ENCODE data around the gene ZNF594. TPM values are rescaled to one million over a fixed set of nuclear protein-coding genes. Genes with fewer than 3 reads are reported as not detected.
"Not testable (repeated sequence)": the region's sequence is repeated elsewhere in the genome, so short reads cannot be mapped to it uniquely, and the experiment has no call there.

The ZNF594 gene
- total RNA-seq, 2 experiments from 2014 or later = 7.7 to 8.7 TPM

DNA sequence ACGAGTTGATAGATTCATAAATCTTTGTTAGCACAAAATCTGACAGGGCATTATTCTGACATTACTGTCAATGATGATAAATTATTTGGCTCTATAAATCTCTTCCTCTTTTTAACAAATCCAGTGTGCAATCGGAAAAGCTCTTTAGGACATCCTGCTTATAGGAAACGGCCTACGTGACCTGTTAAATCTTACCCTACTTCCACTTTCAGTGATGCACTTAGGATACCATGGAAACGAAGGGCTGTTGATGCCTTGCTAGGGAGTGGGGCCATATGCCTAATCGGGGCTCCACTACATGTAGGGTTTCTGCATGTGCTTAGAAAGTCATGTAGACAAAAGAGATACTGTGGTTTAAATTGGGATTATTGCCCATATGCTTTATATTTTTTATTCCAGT, 27.2 kb downstream of the ZNF594 start:
- no peaks in the 10 kb centered on the region for H3K9me3 Mint-ChIP-seq
- peaks cover 13% of the 10 kb centered on the region for H3K27me3 Mint-ChIP-seq
- no peaks in the 10 kb centered on the region for H3K36me3 Mint-ChIP-seq (ENCODE audit: low read depth)
- intact Hi-C loops (cut with micrococcal nuclease) = no loop called here
- ChIA-PET POLR2A (no interaction called here), CTCF (no interaction called here)
- H3K4me1 Mint-ChIP-seq (ENCODE audit: low read depth) = peaks cover 2% of the 10 kb centered on the region
- H3K27ac Mint-ChIP-seq = no peak overlapping the region
- ATAC-seq (no peak), DNase-seq (no peak)
- TF ChIP-seq, protein P1, sequence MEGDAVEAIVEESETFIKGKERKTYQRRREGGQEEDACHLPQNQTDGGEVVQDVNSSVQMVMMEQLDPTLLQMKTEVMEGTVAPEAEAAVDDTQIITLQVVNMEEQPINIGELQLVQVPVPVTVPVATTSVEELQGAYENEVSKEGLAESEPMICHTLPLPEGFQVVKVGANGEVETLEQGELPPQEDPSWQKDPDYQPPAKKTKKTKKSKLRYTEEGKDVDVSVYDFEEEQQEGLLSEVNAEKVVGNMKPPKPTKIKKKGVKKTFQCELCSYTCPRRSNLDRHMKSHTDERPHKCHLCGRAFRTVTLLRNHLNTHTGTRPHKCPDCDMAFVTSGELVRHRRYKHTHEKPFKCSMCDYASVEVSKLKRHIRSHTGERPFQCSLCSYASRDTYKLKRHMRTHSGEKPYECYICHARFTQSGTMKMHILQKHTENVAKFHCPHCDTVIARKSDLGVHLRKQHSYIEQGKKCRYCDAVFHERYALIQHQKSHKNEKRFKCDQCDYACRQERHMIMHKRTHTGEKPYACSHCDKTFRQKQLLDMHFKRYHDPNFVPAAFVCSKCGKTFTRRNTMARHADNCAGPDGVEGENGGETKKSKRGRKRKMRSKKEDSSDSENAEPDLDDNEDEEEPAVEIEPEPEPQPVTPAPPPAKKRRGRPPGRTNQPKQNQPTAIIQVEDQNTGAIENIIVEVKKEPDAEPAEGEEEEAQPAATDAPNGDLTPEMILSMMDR (IDR thresholded peaks at IDR 0.05) = no peak
- no peak overlapping the region for H3K4me3 Mint-ChIP-seq

DNA sequence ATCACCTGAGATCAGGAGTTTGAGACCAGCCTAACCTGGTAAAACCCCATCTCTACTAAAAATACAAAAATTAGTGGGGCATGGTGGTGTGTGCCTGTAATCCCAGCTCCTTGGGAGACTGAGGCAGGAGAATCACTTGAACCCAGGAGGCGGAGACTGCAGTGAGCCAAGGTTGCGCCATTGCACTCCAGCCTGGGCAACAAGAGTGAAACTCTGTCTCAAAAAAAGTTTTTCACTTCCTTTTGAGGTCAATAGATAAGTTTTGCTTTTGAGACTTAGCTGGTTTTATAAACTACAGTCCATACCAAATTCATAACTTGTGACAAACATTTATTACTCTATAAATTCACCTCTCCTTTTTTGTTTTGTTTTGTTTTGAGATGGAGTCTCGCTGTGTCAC, 29.9 kb downstream of the ZNF594 start:
- POLR2A ChIA-PET; intact Hi-C loops (cut with micrococcal nuclease); H3K27ac Mint-ChIP-seq; H3K4me3 Mint-ChIP-seq; ATAC-seq; CTCF ChIA-PET; H3K4me1 Mint-ChIP-seq (ENCODE audit: low read depth); DNase-seq; H3K36me3 Mint-ChIP-seq (ENCODE audit: low read depth); H3K9me3 Mint-ChIP-seq: not testable (repeated sequence)
- H3K27me3 Mint-ChIP-seq = peaks cover 25% of the 10 kb centered on the region

DNA sequence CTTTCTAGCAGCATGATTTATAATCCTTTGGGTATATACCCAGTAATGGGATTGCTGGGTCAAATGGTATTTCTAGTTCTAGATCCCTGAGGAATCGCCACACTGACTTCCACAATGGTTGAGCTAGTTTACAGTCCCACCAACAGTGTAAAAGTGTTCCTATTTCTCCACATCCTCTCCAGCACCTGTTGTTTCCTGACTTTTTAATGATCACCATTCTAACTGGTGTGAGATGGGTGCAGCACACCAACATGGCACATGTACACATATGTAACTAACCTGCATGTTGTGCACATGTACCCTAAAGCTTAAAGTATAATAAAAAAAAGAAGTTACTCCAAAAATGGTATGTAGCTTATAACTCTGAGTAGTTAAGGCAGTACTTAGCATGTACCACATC, 31.0 kb downstream of the ZNF594 start:
- H3K27ac Mint-ChIP-seq; intact Hi-C loops (cut with micrococcal nuclease); H3K9me3 Mint-ChIP-seq; H3K4me3 Mint-ChIP-seq; H3K4me1 Mint-ChIP-seq (ENCODE audit: low read depth); POLR2A ChIA-PET; CTCF ChIA-PET; ATAC-seq; H3K36me3 Mint-ChIP-seq (ENCODE audit: low read depth); DNase-seq: not testable (repeated sequence)
- peaks cover 21% of the 10 kb centered on the region for H3K27me3 Mint-ChIP-seq

DNA sequence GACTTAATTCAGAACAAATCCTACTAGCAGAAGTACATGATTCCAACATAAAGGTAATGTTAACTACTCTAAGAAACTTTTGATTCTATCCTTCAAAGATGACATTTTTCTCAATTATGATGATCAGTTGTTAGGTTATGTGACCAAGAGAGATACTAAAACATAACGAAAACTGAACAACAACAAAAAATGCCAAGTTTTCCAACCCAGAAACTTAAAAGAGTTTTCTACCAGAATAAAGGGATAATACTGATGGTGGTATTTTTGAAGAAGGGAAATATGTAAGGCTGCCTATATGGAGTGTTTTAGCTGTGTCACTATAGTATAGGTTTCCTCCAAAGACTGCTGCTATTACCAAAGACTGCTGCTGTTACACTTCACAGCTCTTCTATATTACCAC, 45.5 kb downstream of the ZNF594 start:
- H3K4me1 Mint-ChIP-seq (ENCODE audit: low read depth); intact Hi-C loops (cut with micrococcal nuclease); H3K36me3 Mint-ChIP-seq (ENCODE audit: low read depth); H3K27me3 Mint-ChIP-seq; H3K9me3 Mint-ChIP-seq; ATAC-seq; H3K27ac Mint-ChIP-seq; H3K4me3 Mint-ChIP-seq; POLR2A ChIA-PET; CTCF ChIA-PET; DNase-seq: not testable (repeated sequence)

DNA sequence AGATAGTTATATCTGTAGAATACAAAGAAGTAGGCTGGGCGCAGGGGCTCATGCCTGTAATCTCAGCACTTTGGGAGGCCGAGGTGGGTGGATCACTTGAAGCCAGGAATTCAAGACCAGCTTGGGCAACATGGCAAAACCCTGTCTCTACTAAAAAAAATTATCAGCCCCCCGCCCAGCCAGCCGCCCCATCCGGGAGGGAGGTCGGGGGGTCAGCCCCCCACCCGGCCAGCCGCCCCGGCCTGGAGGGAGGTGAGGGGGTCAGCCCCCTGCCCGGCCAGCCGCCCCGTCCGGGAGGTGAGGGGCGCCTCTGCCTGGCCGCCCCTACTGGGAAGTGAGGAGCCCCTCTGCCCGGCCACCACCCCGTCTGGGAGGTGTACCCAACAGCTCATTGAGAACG, 48.8 kb downstream of the ZNF594 start:
- intact Hi-C loops (cut with micrococcal nuclease); H3K4me3 Mint-ChIP-seq; H3K4me1 Mint-ChIP-seq (ENCODE audit: low read depth); ATAC-seq; H3K36me3 Mint-ChIP-seq (ENCODE audit: low read depth); CTCF ChIA-PET; DNase-seq; H3K9me3 Mint-ChIP-seq; H3K27me3 Mint-ChIP-seq; H3K27ac Mint-ChIP-seq; POLR2A ChIA-PET: not testable (repeated sequence)

DNA sequence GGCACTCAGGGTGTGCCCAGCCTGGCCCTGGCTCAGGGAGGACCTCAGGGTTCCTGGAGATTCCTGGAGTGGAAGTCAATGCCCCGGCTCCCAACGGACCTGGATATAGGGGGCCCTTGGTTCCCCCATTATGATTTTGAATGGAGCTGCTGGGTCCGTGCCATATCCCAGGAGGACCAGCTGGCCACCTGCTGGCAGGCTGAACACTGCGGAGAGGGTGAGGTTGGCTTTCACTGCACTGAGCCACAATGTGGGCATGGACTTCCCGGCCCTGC, 52.3 kb downstream of the ZNF594 start:
- Mint-ChIP-seq H3K9me3 (no peaks in the 10 kb centered on the region), H3K4me1 (ENCODE audit: low read depth) (no peaks in the 10 kb centered on the region), H3K4me3 (no peak overlapping the region), H3K27ac (no peak overlapping the region), H3K27me3 (peaks cover 1% of the 10 kb centered on the region), H3K36me3 (ENCODE audit: low read depth) (no peaks in the 10 kb centered on the region)
- ChIA-PET POLR2A (no interaction called here), CTCF (no interaction called here)
- intact Hi-C loops (cut with micrococcal nuclease) = no loop called here
- DNase-seq = no peak
- TF ChIP-seq, protein P1 (IDR thresholded peaks at IDR 0.05) = no peak
- ATAC-seq = no peak

DNA sequence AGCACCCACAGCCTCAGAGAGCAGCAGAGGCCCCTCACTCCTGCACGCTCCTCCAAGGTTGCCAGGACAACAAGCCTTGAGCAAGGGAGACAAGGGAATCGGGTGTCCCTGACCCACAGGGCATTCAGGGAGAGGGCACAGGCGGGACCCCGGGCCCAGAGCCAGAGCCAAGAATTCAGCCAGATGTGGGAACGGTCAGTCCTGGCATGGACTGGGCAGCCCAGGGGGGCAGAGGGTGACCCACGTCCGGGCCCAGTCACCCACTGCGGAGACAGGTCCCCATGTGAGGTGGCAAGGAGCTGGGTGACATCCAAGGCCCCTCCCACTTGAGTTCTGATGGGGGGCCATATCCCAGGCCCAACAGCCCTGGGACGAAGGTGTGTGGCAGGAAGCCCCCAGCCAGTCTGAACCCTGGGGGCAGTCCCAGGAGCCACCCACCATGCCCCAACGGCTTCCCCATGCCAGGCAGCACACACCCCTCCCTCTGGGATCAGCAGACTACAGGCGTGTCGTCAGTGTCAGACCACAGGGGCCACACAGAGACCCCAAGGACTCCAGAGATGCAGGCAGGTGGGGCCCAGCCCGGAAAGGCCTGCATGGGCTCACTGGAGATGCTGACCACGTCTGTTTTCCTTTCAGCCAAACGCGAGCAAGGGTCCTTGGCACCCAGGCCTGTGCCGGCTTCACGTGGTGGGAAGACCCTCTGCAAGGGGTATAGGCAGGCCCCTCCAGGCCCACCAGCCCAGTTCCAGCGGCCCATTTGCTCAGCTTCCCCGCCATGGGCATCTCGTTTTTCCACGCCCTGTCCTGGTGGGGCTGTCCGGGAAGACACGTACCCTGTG, 52.8 kb downstream of the ZNF594 start:
- Mint-ChIP-seq H3K4me3 (no peak overlapping the region), H3K36me3 (ENCODE audit: low read depth) (no peaks in the 10 kb centered on the region), H3K27ac (no peak overlapping the region), H3K4me1 (ENCODE audit: low read depth) (no peaks in the 10 kb centered on the region), H3K27me3 (no peaks in the 10 kb centered on the region), H3K9me3 (no peaks in the 10 kb centered on the region)
- ATAC-seq (no peak), DNase-seq (no peak)
- TF ChIP-seq, protein P1 (IDR thresholded peaks at IDR 0.05) = no peak
- ChIA-PET POLR2A (no interaction called here), CTCF (no interaction called here)
- intact Hi-C loops (cut with micrococcal nuclease) = no loop called here

DNA sequence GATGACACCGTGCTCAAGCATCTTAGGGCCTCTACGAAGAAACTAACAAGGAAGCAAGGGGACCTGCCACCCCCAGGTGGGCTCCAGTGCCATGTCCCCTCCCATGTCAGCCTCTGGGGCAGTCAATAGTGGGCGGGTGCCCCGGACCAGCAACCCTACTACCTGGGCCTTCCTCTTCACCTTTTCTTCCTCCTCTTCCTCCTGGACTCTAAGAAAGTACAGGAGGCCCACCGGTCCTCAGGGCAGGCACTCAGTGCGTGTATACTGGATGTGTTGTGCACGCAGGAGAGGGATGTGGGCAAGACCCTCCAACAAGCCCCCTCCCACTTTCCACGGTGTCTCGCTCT, 53.5 kb downstream of the ZNF594 start:
- H3K9me3 Mint-ChIP-seq; CTCF ChIA-PET; DNase-seq; H3K27ac Mint-ChIP-seq; ATAC-seq; intact Hi-C loops (cut with micrococcal nuclease); H3K4me1 Mint-ChIP-seq (ENCODE audit: low read depth); POLR2A ChIA-PET; H3K4me3 Mint-ChIP-seq; H3K27me3 Mint-ChIP-seq; H3K36me3 Mint-ChIP-seq (ENCODE audit: low read depth): not testable (repeated sequence)

DNA sequence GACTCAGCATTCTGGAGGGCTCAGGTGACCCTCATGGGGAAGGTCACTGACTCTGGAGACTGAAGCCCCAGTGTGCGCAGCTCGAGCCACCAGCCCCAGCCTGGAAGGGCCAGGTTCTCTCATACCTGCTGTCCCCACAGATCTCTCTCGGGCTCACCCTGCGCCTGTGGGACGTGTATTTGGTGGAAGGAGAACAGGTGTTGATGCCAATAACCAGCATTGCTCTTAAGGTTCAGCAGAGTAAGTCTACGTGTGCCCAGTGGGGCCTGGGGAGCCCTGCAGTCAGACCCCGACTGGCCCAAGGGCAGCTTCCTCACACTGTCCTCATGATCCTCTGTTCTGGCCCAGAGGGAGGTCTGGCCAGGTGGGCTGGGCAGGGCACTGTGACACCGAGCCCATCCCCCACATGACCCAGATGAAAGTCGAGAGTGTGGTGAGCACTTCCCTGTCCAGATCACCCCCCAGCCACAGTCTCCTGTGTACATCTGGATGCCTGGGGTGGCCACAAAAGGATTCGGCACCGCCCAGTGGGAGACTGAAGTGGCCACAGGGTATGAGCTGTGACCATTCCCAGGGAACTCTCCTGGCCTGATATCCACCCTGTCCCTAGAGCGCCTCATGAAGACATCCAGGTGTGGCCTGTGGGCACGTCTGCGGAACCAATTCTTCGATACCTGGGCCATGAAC, 54.0 kb downstream of the ZNF594 start:
- H3K27ac Mint-ChIP-seq; DNase-seq; POLR2A ChIA-PET; CTCF ChIA-PET; H3K27me3 Mint-ChIP-seq; H3K9me3 Mint-ChIP-seq; ATAC-seq; intact Hi-C loops (cut with micrococcal nuclease); H3K4me1 Mint-ChIP-seq (ENCODE audit: low read depth); H3K4me3 Mint-ChIP-seq; H3K36me3 Mint-ChIP-seq (ENCODE audit: low read depth): not testable (repeated sequence)
